ENCODE data around the gene PRG2.
"Not testable (repeated sequence)": the region's sequence is repeated elsewhere in the genome, so short reads cannot be mapped to it uniquely, and the experiment has no call there.

The PRG2 gene

GRCh38 chr11:57419146-57419545 lies 28.7 kb upstream of the PRG2 start:
- DNase-seq (ENCODE audit: low read depth) = no peak

GRCh38 chr11:57418131-57418530 lies 27.7 kb upstream of the PRG2 start:
- DNase-seq (ENCODE audit: low read depth) = no peak

- DNase-seq (ENCODE audit: low read depth) = peak; percentile 66
Observed at GRCh38 chr11:57417056-57417455, 26.6 kb upstream of the PRG2 start.

DNA sequence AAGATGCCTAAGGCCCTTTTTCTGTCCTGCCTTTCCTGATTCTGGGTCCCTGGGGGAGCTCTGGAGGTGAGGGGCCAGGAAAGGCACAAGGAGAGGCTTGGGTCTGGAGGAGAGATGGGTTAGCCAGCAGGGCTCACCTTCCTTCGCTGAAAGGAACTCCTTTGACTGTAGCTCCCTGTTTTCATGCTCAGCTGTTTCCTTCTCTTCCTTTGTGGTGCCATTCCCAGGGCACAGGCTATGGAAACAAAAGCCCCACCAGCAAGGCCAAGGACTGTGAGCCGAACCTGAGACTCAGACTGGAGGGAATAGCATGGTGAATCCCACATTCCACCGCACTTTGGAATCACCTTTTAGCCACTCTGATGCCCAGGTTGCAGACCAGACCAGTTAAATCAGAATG lies 26.0 kb upstream of the PRG2 start:
- no peak for DNase-seq (ENCODE audit: low read depth)

DNA sequence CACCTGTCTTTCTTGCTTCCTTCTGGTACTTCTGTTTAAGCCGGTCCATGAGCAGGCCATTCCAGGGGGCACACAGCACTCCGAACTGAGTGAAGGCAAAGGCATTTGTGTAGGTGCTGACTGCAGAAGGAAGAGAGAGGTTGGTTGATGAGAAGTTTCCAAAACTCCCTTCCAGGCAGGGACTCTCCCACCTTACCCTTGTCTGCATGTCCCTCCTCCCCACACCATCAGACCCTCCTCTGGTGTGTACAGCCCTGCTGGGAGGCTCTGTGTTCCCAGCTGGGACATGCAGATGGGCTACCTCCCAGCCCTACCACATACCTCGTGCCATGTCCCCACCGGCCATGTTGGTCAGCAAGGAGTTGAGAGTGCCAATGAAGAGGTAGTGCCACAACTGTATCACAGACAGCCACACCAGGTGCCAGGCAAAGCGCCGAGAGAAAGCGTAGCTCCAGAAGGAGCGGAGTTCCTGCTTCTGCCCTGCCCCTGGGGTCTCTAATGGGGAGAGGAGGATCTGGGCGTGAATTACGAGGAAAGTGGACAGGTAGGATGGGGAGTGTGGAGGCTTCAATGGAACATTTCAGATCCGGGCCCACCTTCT lies 24.3 kb upstream of the PRG2 start:
- no peak for DNase-seq (ENCODE audit: low read depth)

GRCh38 chr11:57413681-57414080 lies 23.2 kb upstream of the PRG2 start:
- DNase-seq (ENCODE audit: low read depth) = no peak

DNA sequence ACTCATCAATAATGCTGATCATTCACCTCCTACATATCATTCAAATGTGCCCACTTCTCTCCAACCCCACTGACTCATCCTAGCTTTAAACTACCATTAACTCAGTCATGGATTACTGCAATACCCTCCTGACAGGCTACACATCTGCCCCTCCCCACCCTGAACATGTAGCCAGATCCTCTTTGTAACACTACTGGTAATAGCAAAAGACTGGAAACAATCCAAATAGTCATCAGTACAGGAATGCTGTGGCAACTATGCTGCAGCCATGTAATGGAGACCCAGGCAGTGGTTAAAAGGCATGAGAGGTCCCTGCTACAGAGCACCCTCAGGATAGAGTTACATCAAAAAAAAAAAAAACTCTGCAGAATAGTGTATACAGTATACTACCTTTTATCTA lies 19.8 kb upstream of the PRG2 start:
- DNase-seq (ENCODE audit: low read depth) = peak; percentile 66

DNA sequence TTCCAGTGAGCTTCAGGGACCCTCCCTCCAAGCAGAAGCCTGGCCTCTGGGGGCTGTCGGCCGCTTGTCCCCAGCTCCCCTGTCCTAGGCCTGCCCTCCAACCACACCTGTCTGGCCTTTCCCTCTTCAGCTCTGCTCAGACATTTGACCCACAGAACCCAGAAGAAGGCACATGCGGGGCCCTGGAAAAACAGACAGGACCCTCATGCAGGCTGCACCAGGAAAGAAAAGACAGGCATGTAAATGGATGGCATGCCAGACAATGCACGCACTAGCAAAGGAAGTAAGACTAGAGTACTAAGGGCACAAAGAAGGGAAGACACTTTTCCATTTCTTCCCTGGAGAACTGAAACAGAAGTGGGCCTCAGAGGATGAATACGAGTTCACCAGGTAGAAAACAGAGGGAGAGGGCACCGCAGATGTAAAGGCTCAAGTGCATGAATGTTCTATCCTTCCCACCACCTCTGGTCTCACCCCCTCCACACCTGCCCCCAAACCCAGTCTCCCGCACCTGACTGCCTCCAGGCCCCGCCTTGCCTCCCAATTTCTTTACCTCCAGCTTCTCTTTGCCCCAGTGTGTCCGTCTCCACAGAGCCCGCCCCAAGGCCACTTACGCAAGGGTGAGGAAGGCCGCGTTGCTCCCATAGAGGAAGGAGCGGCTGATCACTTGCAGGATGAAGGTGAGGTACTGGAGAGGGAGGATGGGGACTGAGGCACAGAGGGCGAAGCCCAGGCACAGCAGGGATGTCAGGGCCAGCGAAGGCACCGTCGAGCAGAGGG lies 19.1 kb upstream of the PRG2 start:
- no peak for DNase-seq (ENCODE audit: low read depth)

- DNase-seq (ENCODE audit: low read depth) = no peak
Observed at GRCh38 chr11:57408771-57409170, 18.3 kb upstream of the PRG2 start.

GRCh38 chr11:57407941-57408475 lies 17.6 kb upstream of the PRG2 start:
- no peak for DNase-seq (ENCODE audit: low read depth)

GRCh38 chr11:57407010-57407920 lies 16.8 kb upstream of the PRG2 start:
- no peak for DNase-seq (ENCODE audit: low read depth)

- no peak for DNase-seq (ENCODE audit: low read depth)
Observed at GRCh38 chr11:57406337-57406904, 16.0 kb upstream of the PRG2 start.

- no peak for DNase-seq (ENCODE audit: low read depth)
Observed at GRCh38 chr11:57405271-57405860, 14.9 kb upstream of the PRG2 start.

- DNase-seq (ENCODE audit: low read depth) = no peak
Observed at GRCh38 chr11:57403802-57404147, 13.3 kb upstream of the PRG2 start.

- not testable (repeated sequence) for DNase-seq (ENCODE audit: low read depth)
Observed at GRCh38 chr11:57403003-57403801, 12.8 kb upstream of the PRG2 start.

GRCh38 chr11:57402188-57403002 lies 11.9 kb upstream of the PRG2 start:
- no peak for DNase-seq (ENCODE audit: low read depth)

GRCh38 chr11:57399972-57400578 lies 9.6 kb upstream of the PRG2 start:
- DNase-seq (ENCODE audit: low read depth) = no peak

DNA sequence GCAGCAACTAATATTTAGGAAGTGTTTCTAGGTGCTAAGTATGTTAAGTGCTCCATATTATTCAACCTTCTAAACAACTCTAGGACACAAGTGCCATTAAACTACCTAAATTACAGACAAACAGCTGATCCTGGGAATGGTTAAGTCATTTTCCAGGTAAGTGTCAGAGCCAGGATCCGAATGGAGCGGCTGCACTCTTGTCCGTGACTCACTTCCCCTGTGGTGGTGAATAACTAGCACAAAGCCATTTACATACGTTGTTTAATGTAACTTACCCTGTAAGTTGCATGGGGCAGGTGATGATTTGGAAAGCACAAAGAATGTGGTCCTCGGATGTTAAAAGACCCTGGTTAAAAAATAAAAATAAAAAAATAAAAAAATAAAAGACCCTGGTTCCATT lies 8.8 kb upstream of the PRG2 start:
- no peak for DNase-seq (ENCODE audit: low read depth)

- DNase-seq (ENCODE audit: low read depth) = no peak
Observed at GRCh38 chr11:57397394-57397990, 7.0 kb upstream of the PRG2 start.
